NT2/D1 (cell line): ENCODE results near the gene L3MBTL1.

Experiments
- DNase-seq: peaks from one replicate; pipeline ENCODE4 v3.0.0-alpha.2; 2011; ENCODE audit warnings: low read depth, low spot score
- H3K27me3 ChIP-seq: 2 replicates; pipeline ENCODE4 v1.6.0; 2011; ENCODE audit warnings: mild to moderate bottlenecking; ENCODE audit not compliant: insufficient read length, insufficient read depth
- H3K36me3 ChIP-seq: 2 replicates; pipeline ENCODE4 v1.6.1; 2011; ENCODE audit warnings: mild to moderate bottlenecking, low read length, mixed read lengths; ENCODE audit not compliant: insufficient read depth, insufficient read length
- H3K4me1 ChIP-seq: 2 replicates; pipeline ENCODE4 v1.5.1; 2011; ENCODE audit not compliant: insufficient read depth, insufficient read length
- H3K4me3 ChIP-seq: 2 replicates; pipeline ENCODE4 v1.5.1; 2011; ENCODE audit warnings: low read depth; ENCODE audit not compliant: insufficient read length
- H3K9ac ChIP-seq: 2 replicates; pipeline ENCODE4 v1.6.0; 2011; ENCODE audit warnings: low read depth; ENCODE audit not compliant: insufficient read length
- H3K9me3 ChIP-seq: 2 replicates; pipeline ENCODE4 v1.5.1; 2011; ENCODE audit warnings: mild to moderate bottlenecking, low read length; ENCODE audit not compliant: insufficient read depth
- SUZ12 ChIP-seq: IDR thresholded peaks from 2 replicates; pipeline ENCODE4 v1.6.1; 2011; ENCODE audit not compliant: insufficient read length, insufficient read depth; ENCODE audit errors: extremely low read depth
- YY1 ChIP-seq: IDR thresholded peaks from 2 replicates; pipeline ENCODE4 v1.6.1; 2011; ENCODE audit not compliant: insufficient read length, insufficient read depth
- ZNF274 ChIP-seq: IDR thresholded peaks from 2 replicates; pipeline ENCODE4 v1.6.1; 2011; ENCODE audit warnings: mild to moderate bottlenecking, low read depth, low read length

The L3MBTL1 gene

DNA sequence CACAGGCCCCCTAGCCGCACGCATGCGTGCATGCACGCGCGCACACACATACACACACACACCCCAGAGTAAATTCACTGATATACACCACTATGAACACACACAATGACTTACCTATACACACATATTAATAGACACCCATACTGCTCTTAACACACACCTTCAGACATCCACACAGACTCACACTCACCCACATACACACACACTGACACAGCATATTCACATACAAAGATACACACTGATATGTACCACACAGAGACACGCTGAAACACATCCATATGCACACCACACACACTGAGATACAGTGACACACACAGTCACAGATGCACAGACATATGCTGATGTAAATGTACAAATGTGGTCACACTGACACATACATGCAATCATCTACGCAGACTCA is 57.0 kb downstream of the L3MBTL1 start:
- Histone ChIP-seq H3K4me3 (no peak overlapping the region), H3K9me3 (no peaks in the 10 kb centered on the region), H3K27me3 (no peaks in the 10 kb centered on the region), H3K9ac (no peak overlapping the region), H3K4me1 (no peaks in the 10 kb centered on the region), H3K36me3 (no peaks in the 10 kb centered on the region)
- TF ChIP-seq ZNF274 (no peak), YY1 (no peak), SUZ12 (no peak)
- DNase-seq: no peak

- H3K9me3 ChIP-seq: no peaks in the 10 kb centered on the region
- H3K4me3 ChIP-seq: no peak overlapping the region
- H3K36me3 ChIP-seq: no peaks in the 10 kb centered on the region
- H3K9ac ChIP-seq: no peak overlapping the region
- no peaks in the 10 kb centered on the region for H3K27me3 ChIP-seq
- H3K4me1 ChIP-seq: no peaks in the 10 kb centered on the region
- TF ChIP-seq ZNF274 (no peak), SUZ12 (no peak), YY1 (no peak)
- DNase-seq: no peak
Measured at GRCh38 chr20:43564993-43565757, 57.7 kb downstream of the L3MBTL1 start.

DNA sequence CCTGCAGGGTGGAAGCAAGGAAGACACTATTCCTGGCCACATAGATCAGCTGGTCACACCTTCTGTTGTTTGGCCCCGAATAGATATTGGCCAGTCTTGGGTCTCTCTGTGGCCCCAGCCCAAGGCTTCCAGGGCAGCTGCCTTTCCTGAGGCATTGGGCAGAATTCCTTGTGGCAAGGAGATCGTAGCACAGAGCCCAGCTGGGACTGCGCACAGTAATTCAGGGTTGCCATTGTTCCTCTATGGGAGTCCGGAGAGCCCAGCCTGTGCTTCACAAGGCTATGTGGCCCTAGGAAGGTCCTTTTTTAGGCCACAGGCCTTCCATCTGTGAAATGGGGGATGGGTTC is 58.2 kb downstream of the L3MBTL1 start:
- H3K9ac ChIP-seq: no peak overlapping the region
- no peaks in the 10 kb centered on the region for H3K27me3 ChIP-seq
- no peaks in the 10 kb centered on the region for H3K4me1 ChIP-seq
- no peak for DNase-seq
- H3K36me3 ChIP-seq: no peaks in the 10 kb centered on the region
- no peak overlapping the region for H3K4me3 ChIP-seq
- no peaks in the 10 kb centered on the region for H3K9me3 ChIP-seq
- TF ChIP-seq SUZ12 (no peak), ZNF274 (no peak), YY1 (no peak)

DNA sequence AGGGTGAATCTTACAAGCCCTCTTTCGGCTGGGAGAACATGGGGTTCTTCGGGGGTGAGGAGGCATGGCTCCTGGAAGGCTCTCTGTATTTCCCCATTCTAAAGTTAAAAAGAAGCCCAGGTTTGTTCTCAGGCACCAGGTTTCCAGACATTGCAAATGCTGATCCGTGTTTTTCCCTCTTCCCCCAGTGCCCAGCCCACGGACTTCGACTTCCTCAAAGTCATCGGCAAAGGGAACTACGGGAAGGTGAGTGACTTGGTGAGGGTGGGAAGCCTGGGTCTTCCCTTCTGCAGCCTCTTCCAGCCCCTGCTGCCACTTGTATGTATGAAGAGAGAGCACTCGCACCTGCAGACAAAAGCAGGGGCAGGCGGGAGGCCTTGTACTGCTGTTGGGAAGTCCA is 60.0 kb downstream of the L3MBTL1 start:
- no peak overlapping the region for H3K9ac ChIP-seq
- TF ChIP-seq SUZ12 (no peak), ZNF274 (no peak), YY1 (no peak)
- H3K9me3 ChIP-seq: no peaks in the 10 kb centered on the region
- no peaks in the 10 kb centered on the region for H3K4me1 ChIP-seq
- no peaks in the 10 kb centered on the region for H3K27me3 ChIP-seq
- DNase-seq: no peak
- no peaks in the 10 kb centered on the region for H3K36me3 ChIP-seq
- no peak overlapping the region for H3K4me3 ChIP-seq

DNA sequence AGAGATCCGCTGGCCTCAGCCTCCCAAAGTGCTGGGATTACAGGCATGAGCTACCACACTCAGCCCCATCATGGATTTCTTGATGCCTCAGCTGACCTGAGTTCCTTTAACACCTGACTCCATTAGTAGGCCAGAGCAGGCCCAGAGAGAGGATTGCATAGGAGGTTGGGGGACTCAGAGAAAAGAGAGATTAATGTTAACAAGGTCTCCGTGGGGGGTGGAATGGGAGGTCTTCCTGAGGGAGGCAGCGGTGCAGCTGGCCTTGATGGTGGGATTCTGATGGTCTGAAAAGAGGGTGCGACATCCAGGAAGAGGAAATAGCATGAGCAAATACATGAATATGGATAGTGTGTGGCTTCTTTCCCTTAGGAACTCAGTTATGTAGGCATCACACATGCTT is 61.2 kb downstream of the L3MBTL1 start:
- H3K27me3 ChIP-seq: no peaks in the 10 kb centered on the region
- no peak for DNase-seq
- no peak overlapping the region for H3K4me3 ChIP-seq
- TF ChIP-seq YY1 (no peak), ZNF274 (no peak), SUZ12 (no peak)
- no peaks in the 10 kb centered on the region for H3K4me1 ChIP-seq
- no peaks in the 10 kb centered on the region for H3K9me3 ChIP-seq
- H3K36me3 ChIP-seq: no peaks in the 10 kb centered on the region
- no peak overlapping the region for H3K9ac ChIP-seq

GRCh38 chr20:43569282-43569681 is 61.8 kb downstream of the L3MBTL1 start:
- Histone ChIP-seq H3K9me3 (no peaks in the 10 kb centered on the region), H3K27me3 (no peaks in the 10 kb centered on the region), H3K9ac (no peak overlapping the region), H3K36me3 (no peaks in the 10 kb centered on the region), H3K4me1 (no peaks in the 10 kb centered on the region), H3K4me3 (no peak overlapping the region)
- TF ChIP-seq ZNF274 (no peak), SUZ12 (no peak), YY1 (no peak)
- no peak for DNase-seq

DNA sequence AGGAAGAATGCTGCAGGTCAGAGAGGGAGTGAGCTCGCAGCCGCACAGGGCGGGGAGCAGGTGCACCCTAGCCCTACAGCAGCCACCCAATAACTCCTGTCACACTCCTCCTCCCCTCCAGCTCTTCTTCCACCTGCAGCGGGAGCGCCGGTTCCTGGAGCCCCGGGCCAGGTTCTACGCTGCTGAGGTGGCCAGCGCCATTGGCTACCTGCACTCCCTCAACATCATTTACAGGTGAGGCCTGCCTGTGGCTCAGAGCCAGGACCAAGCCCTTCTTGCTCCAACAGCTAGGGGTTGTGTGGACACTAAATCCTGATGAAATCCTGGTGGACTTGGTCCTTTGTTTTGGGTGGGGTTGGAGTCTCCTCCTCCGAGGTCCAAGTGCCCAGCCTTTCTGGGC is 63.0 kb downstream of the L3MBTL1 start:
- H3K4me1 ChIP-seq: no peaks in the 10 kb centered on the region
- H3K9me3 ChIP-seq: no peaks in the 10 kb centered on the region
- H3K9ac ChIP-seq: no peak overlapping the region
- H3K27me3 ChIP-seq: no peaks in the 10 kb centered on the region
- H3K4me3 ChIP-seq: no peak overlapping the region
- TF ChIP-seq YY1 (no peak), SUZ12 (no peak), ZNF274 (no peak)
- DNase-seq: no peak
- no peaks in the 10 kb centered on the region for H3K36me3 ChIP-seq

- Histone ChIP-seq H3K4me1 (peaks cover 4% of the 10 kb centered on the region), H3K27me3 (no peaks in the 10 kb centered on the region), H3K36me3 (no peaks in the 10 kb centered on the region), H3K9me3 (no peaks in the 10 kb centered on the region), H3K4me3 (no peak overlapping the region), H3K9ac (no peak overlapping the region)
- DNase-seq: no peak
- TF ChIP-seq ZNF274: no peak
- TF ChIP-seq SUZ12: no peak
- no peak for TF ChIP-seq YY1
Measured at GRCh38 chr20:43571310-43571709, 63.8 kb downstream of the L3MBTL1 start.
